K562 (cell line): ENCODE measurements around the gene LTBP1. TPM values are rescaled to one million over a fixed set of nuclear protein-coding genes. Genes with fewer than 3 reads are reported as not detected.
"Not testable (repeated sequence)": the region's sequence is repeated elsewhere in the genome, so short reads cannot be mapped to it uniquely, and the experiment has no call there.

ENCODE experiments used
- ATAC-seq: fragments of 200-7000 bp; cut with Tn5 transposase; 3 replicates; pipeline ENCODE4 v1.9.1; 2020; ENCODE audit warnings: moderate library complexity
- BruUV-seq: library from RNA; stranded (reverse); fragments of 400-500 nt; replicated peaks from 2 replicates; lab custom pipeline; 2021; lab: Mats Ljungman, UMichigan
- CTCF ChIA-PET: fragments of 300-600 bp; formaldehyde crosslinking; extraction: SDS; loops from one replicate; lab custom pipeline; 2021; ENCODE audit warnings: low intra/inter-chr PET ratio; lab: Yijun Ruan, JAX
- POLR2A ChIA-PET: fragments of 300-600, 350-650 bp; sonication (Branson Sonifier 250); formaldehyde crosslinking; extraction: SDS; loops from one replicate; lab custom pipeline; 2021; ENCODE audit warnings: antibody characterized with exemption, inconsistent platforms; lab: Yijun Ruan, JAX
- DNase-seq, 4 experiments: peaks; one replicate each; pipeline versions ENCODE4 v3.0.0 to v3.0.0-alpha.2; 2011 to 2018; ENCODE audit warnings: low spot score in 3 of 4, mixed read lengths in 3 of 4; ENCODE audit errors: extremely low read depth in 1 of 4
- FAIRE-seq: peaks from 2 replicates; lab custom pipeline; 2011; peaks lifted over from hg19 to GRCh38; lab: Jason Lieb, UNC
- H2AFZ ChIP-seq: 2 replicates; pipeline ENCODE4 v1.6.0; 2011; ENCODE audit warnings: low read depth, low read length, control low read depth, inconsistent platforms
- H3K27ac ChIP-seq: fragments of 200-600 bp; 3 replicates; pipeline ENCODE4 v1.8.0; 2011; ENCODE audit warnings: low read depth, mild to moderate bottlenecking, control low read depth, inconsistent platforms, low read length, moderate library complexity, mixed read lengths; ENCODE audit errors: extremely low read depth
- H3K27me3 ChIP-seq, 2 experiments: fragments of 300-600 bp in 1 of 2; 2 replicates in 1 of 2; 3 replicates in 1 of 2; pipeline versions ENCODE4 v1.6.0 to v1.8.0; 2011; ENCODE audit warnings: inconsistent platforms in 2 of 2, low read length in 2 of 2, mild to moderate bottlenecking in 1 of 2, mixed read lengths in 1 of 2, moderate library complexity in 1 of 2; ENCODE audit not compliant: control insufficient read depth in 2 of 2, insufficient read depth in 2 of 2
- H3K36me3 ChIP-seq: fragments of 300-600 bp; 3 replicates; pipeline ENCODE4 v1.8.0; 2011; ENCODE audit warnings: mild to moderate bottlenecking, low read length, inconsistent platforms; ENCODE audit not compliant: control insufficient read depth, insufficient read depth
- H3K4me1 ChIP-seq, 2 experiments: fragments of 200-600 bp in 1 of 2; replicated peaks in 1 of 2; 2 replicates in 1 of 2; 3 replicates in 1 of 2; pipeline versions ENCODE4 v1.5.1 to v1.8.0; 2011; ENCODE audit warnings: inconsistent platforms in 2 of 2, low read length in 2 of 2, mild to moderate bottlenecking in 1 of 2, mixed read lengths in 1 of 2, moderate library complexity in 1 of 2; ENCODE audit not compliant: control insufficient read depth in 2 of 2, insufficient read depth in 2 of 2
- H3K4me2 ChIP-seq: 2 replicates; pipeline ENCODE4 v1.6.1; 2011; ENCODE audit warnings: low read length, control low read depth, inconsistent platforms, mixed read lengths; ENCODE audit not compliant: insufficient read depth
- H3K4me3 ChIP-seq: fragments of 200-600 bp; sonication (generic), shearing (Covaris generic); 2 replicates; pipeline ENCODE4 v1.5.1; 2016; ENCODE audit warnings: control low read depth, inconsistent platforms
- H3K79me2 ChIP-seq: fragments of 200-600 bp; 3 replicates; pipeline ENCODE4 v1.8.0; 2011; ENCODE audit warnings: low read length, inconsistent platforms; ENCODE audit not compliant: control insufficient read depth, insufficient read depth
- H3K9ac ChIP-seq, 2 experiments: 2 replicates each; pipeline versions ENCODE4 v1.6.0 to v1.6.1; 2011; ENCODE audit warnings: low read depth in 2 of 2, low read length in 2 of 2, control low read depth in 1 of 2, inconsistent platforms in 1 of 2, mild to moderate bottlenecking in 1 of 2, mixed read lengths in 1 of 2; ENCODE audit not compliant: insufficient read depth in 1 of 2
- H3K9me1 ChIP-seq: one replicate; pipeline ENCODE4 v1.6.0; 2011; ENCODE audit warnings: inconsistent platforms, mild to moderate bottlenecking, low read length, moderate library complexity; ENCODE audit not compliant: control insufficient read depth, insufficient read depth
- H3K9me3 ChIP-seq: replicated peaks from 2 replicates; pipeline ENCODE4 v1.5.1; 2011; ENCODE audit warnings: low read depth, low read length, inconsistent platforms; ENCODE audit not compliant: control insufficient read depth, insufficient read depth
- H4K20me1 ChIP-seq: replicated peaks from 2 replicates; pipeline ENCODE4 v1.6.1; 2011; ENCODE audit warnings: low read length, inconsistent platforms, mixed read lengths; ENCODE audit not compliant: control insufficient read depth, insufficient read depth
- CHD2 ChIP-seq: IDR thresholded peaks from 2 replicates; pipeline ENCODE4 v1.6.1; 2011; ENCODE audit warnings: low read depth, low read length
- FOSL1 ChIP-seq: fragments of 200-800 bp; sonication (Bioruptor generic); conservative IDR thresholded peaks from 2 replicates; pipeline ENCODE4 v1.6.1; 2016; ENCODE audit warnings: missing genetic modification characterization, missing compliant biosample characterization
- HDAC2 ChIP-seq: fragments of 450-650 bp; IDR thresholded peaks from 2 replicates; pipeline ENCODE4 v1.6.1; 2016; ENCODE audit warnings: mild to moderate bottlenecking
- NFATC3 ChIP-seq: fragments of 450-650 bp; IDR thresholded peaks from 2 replicates; pipeline ENCODE4 v1.6.1; 2017; ENCODE audit warnings: mild to moderate bottlenecking
- RFX1 ChIP-seq: fragments of 450-650 bp; IDR thresholded peaks from 2 replicates; pipeline ENCODE4 v1.6.1; 2016; ENCODE audit warnings: mild to moderate bottlenecking, moderate library complexity
- ZNF311 ChIP-seq: fragments of 250-450 bp; sonication (Bioruptor Pico); IDR thresholded peaks from 2 replicates; pipeline ENCODE4 v1.4.0; 2020; ENCODE audit warnings: mild to moderate bottlenecking, moderate library complexity
- ZNF324 ChIP-seq: fragments of 250-450 bp; sonication (Bioruptor Pico); IDR thresholded peaks from 2 replicates; pipeline ENCODE4 v1.4.0; 2020; ENCODE audit warnings: mild to moderate bottlenecking
- ZNF583 ChIP-seq: fragments of 250-450 bp; sonication (Bioruptor Pico); IDR thresholded peaks from 2 replicates; pipeline ENCODE4 v1.4.0; 2020
- ZNF766 ChIP-seq: fragments of 200-800 bp; sonication (Bioruptor generic); conservative IDR thresholded peaks from 2 replicates; pipeline ENCODE4 v1.6.1; 2016; ENCODE audit warnings: missing genetic modification characterization, missing compliant biosample characterization
- WGBS: fragments of 100-300 bp; shearing (Covaris generic); methylation state at CpG from one replicate; pipeline ENCODE4 v1.1.6; 2016; ENCODE audit warnings: low coverage, mixed read lengths; ENCODE audit not compliant: insufficient coverage; ENCODE audit errors: missing lambda C conversion rate; 5-methylcytosine and 5-hydroxymethylcytosine counted together
- in situ Hi-C: fragments of 300-500 bp; cut with MboI; formaldehyde crosslinking; loops from 4 replicates; pipeline ENCODE4 v1.15.0; 2018; ENCODE audit warnings: inconsistent platforms, mixed read lengths
- intact Hi-C: fragments of 100-400 bp; cut with micrococcal nuclease; formaldehyde crosslinking; loops from 2 replicates; pipeline ENCODE4 v1.14.2; 2022
- polyA plus RNA-seq, 8 experiments: library from polyadenylated mRNA; depleted of rRNA in 4 of 8; stranded (reverse) in 5 of 8; unstranded in 3 of 8; fragments of >200 nt; fragmentation: Nextera tagmentation in 2 of 8; fragmentation: Illumina TruSeq in 1 of 8; extraction: Ambion mirVana in 2 of 8; extraction: Trizol in 1 of 8; gene quantifications; 2 replicates each; pipeline versions ENCODE4 v1.2.1 to v1.2.3, GENCODE V29; 2011 to 2014; ENCODE audit warnings: inconsistent platforms in 1 of 8, missing spikeins in 1 of 8
- total RNA-seq, 7 experiments: library from RNA; depleted of rRNA in 6 of 7; stranded (reverse); fragments of >200 nt in 6 of 7; fragmentation: Illumina TruSeq in 2 of 7; extraction: Trizol in 2 of 7; gene quantifications; 2 replicates each; pipeline versions ENCODE4 v1.2.1 to v1.2.3, GENCODE V29; 2011 to 2021; ENCODE audit warnings: low replicate concordance in 1 of 7

LTBP1 gene
- total and polyA plus RNA-seq, 9 of the 15 experiments (the other 6 are each of a cell fraction or from before 2014, with no cell fraction given), result 3.6 to 16.4 (median 8.5) TPM

- no TSS peak for BruUV-seq
- POLR2A ChIA-PET, result interaction anchor here (0.6 to 1.4 kb wide), 2 partner anchors 8 to 57 kb away, joined by 3 to 6 read pairs; no protein-coding TSS in a partner anchor
- peak; percentile 52; the same call in 2 of the 3 replicates for ATAC-seq
These were observed 105.0 kb downstream of the LTBP1 start for GRCh38 chr2:33051586-33052360.

GRCh38 chr2:33052361-33052735 is 105.6 kb downstream of the LTBP1 start:
- BruUV-seq, result no TSS peak
- ChIA-PET CTCF (no interaction called here), POLR2A (interaction anchor here (1.4 kb wide), 1 partner anchor 8 kb away, joined by 6 read pairs; no protein-coding TSS in a partner anchor)
- DNase-seq (no peak), ATAC-seq (no peak), FAIRE-seq (no peak)
- Histone ChIP-seq H3K79me2 (no peaks in the 10 kb centered on the region), H2AFZ (no peak overlapping the region), H3K36me3 (no peaks in the 10 kb centered on the region), H4K20me1 (no peaks in the 10 kb centered on the region), H3K4me1 (peaks cover 0 to 2% of the 10 kb centered on the region in 2 experiments; a peak in 2 of 5 replicates), H3K27me3 (no peaks in the 10 kb centered on the region), H3K4me2 (no peak overlapping the region), H3K27ac (no peak overlapping the region), H3K9ac (no peak overlapping the region), H3K9me1 (no peaks in the 10 kb centered on the region), H3K4me3 (no peak overlapping the region), H3K9me3 (no peaks in the 10 kb centered on the region)
- TF ChIP-seq HDAC2 (no peak), NFATC3 (no peak), ZNF324 (CRISPR knock-in tag) (no peak), ZNF311 (CRISPR knock-in tag) (no peak)
- in situ Hi-C loops, result no loop called here
- intact Hi-C loops, result no loop called here
- WGBS, result 36% methylated on average over 3 of the region's 3 CpGs

More at GRCh38 chr2:33051586-33052360, 105.0 kb downstream of the LTBP1 start:
- Histone ChIP-seq H3K27ac (no peak overlapping the region), H3K36me3 (no peaks in the 10 kb centered on the region), H3K27me3 (no peaks in the 10 kb centered on the region), H4K20me1 (no peaks in the 10 kb centered on the region), H3K9ac (peak overlapping the region in 1 of 2 experiments; percentile 31; a peak in 1 of 4 replicates), H3K4me2 (no peak overlapping the region), H2AFZ (no peak overlapping the region), H3K9me1 (no peaks in the 10 kb centered on the region), H3K79me2 (no peaks in the 10 kb centered on the region), H3K9me3 (no peaks in the 10 kb centered on the region), H3K4me3 (no peak overlapping the region), H3K4me1 (peaks cover 0 to 2% of the 10 kb centered on the region in 2 experiments; a peak in 1 of 5 replicates)
- no peak for TF ChIP-seq ZNF766
- peak; percentile 43; the same call in 1 of the 2 replicates for TF ChIP-seq FOSL1 (tag)
- TF ChIP-seq RFX1, result peak; percentile 24
- TF ChIP-seq CHD2, result no peak
- no peak for TF ChIP-seq ZNF583 (CRISPR knock-in tag)
- CTCF ChIA-PET, result no interaction called here
- in situ Hi-C loops, result no loop called here
- no peak for FAIRE-seq
- 43% methylated on average over 7 of the region's 7 CpGs for WGBS
- intact Hi-C loops, result no loop called here
- no peak for DNase-seq

- H3K4me3 ChIP-seq, H3K36me3 ChIP-seq, FAIRE-seq, H2AFZ ChIP-seq, intact Hi-C loops, H3K9me3 ChIP-seq, H3K27ac ChIP-seq, H3K27me3 ChIP-seq, POLR2A ChIA-PET, H3K9me1 ChIP-seq, BruUV-seq, H3K4me1 ChIP-seq, H3K79me2 ChIP-seq, in situ Hi-C loops, CTCF ChIA-PET, H3K4me2 ChIP-seq, H3K9ac ChIP-seq, DNase-seq, H4K20me1 ChIP-seq, ATAC-seq: not testable (repeated sequence)
- WGBS, result 63% methylated on average over 8 of the region's 11 CpGs
These were observed 106.0 kb downstream of the LTBP1 start for GRCh38 chr2:33052795-33053194.
